Spleen (tissue), 11 donors: ENCODE measurements around the gene IQGAP1. TPM values are rescaled to one million over a fixed set of nuclear protein-coding genes. Genes with fewer than 3 reads are reported as not detected.

Experiments
- DNase-seq: peaks from one replicate; pipeline ENCODE4 v3.0.0-alpha.2; 2020
- H3K27ac ChIP-seq, 8 donors: fragments of 200-600 bp; sonication (generic) in 7 of 8; 1 replicate in 4 of 8; 2 replicates in 4 of 8; pipeline versions ENCODE4 v1.5.0 to v1.8.0; 2016 to 2021; ENCODE audit warnings: inconsistent platforms in 4 of 8, mild to moderate bottlenecking in 4 of 8, moderate library complexity in 1 of 8
- H3K27me3 ChIP-seq, 7 donors: fragments of 200-600 bp; sonication (generic) in 6 of 7; replicated peaks in 1 of 7; 1 replicate in 4 of 7; 2 replicates in 3 of 7; pipeline versions ENCODE4 v1.5.0 to v1.8.0; 2016 to 2021; ENCODE audit warnings: inconsistent platforms in 3 of 7, mild to moderate bottlenecking in 1 of 7
- H3K36me3 ChIP-seq, 6 donors: fragments of 200-600 bp; sonication (generic) in 5 of 6; 1 replicate in 4 of 6; 2 replicates in 2 of 6; pipeline versions ENCODE4 v1.5.0 to v1.8.0; 2016 to 2021; ENCODE audit warnings: inconsistent platforms in 2 of 6
- H3K4me1 ChIP-seq, 6 donors: fragments of 200-600 bp; sonication (generic) in 5 of 6; 1 replicate in 3 of 6; 2 replicates in 3 of 6; pipeline versions ENCODE4 v1.5.0 to v1.8.0; 2016 to 2021; ENCODE audit warnings: inconsistent platforms in 3 of 6
- H3K4me3 ChIP-seq, 8 donors: fragments of 200-600 bp; sonication (generic) in 7 of 8; 1 replicate in 4 of 8; 2 replicates in 4 of 8; pipeline versions ENCODE4 v1.5.0 to v1.8.0; 2016 to 2021; ENCODE audit warnings: inconsistent platforms in 4 of 8, mild to moderate bottlenecking in 4 of 8, moderate library complexity in 2 of 8
- H3K9me3 ChIP-seq, 8 donors: fragments of 200-600 bp; sonication (generic) in 7 of 8; 1 replicate in 4 of 8; 2 replicates in 4 of 8; pipeline versions ENCODE4 v1.5.0 to v1.8.0; 2016 to 2021; ENCODE audit warnings: inconsistent platforms in 4 of 8
- POLR2A ChIP-seq, 3 donors: fragments of 450-650 bp; IDR thresholded peaks; one replicate each; pipeline ENCODE4 v1.5.1; 2017; ENCODE audit warnings: antibody characterized with exemption in 3 of 3, mild to moderate bottlenecking in 1 of 3
- POLR2AphosphoS5 ChIP-seq, 3 donors: sonication (generic); formaldehyde crosslinking; IDR thresholded peaks; one replicate each; pipeline ENCODE4 v1.5.1; 2017; ENCODE audit warnings: antibody characterized with exemption in 3 of 3
- WGBS, 5 donors: extraction: QIAGEN DNeasy Blood & Tissue Kit in 3 of 5; methylation state at CpG; one replicate each; pipeline versions ENCODE4 v1.1.5 to v1.1.7; 2013 to 2018; 5-methylcytosine and 5-hydroxymethylcytosine counted together
- intact Hi-C: fragments of 100-400 bp; cut with DNase I; formaldehyde crosslinking; loops from one replicate; pipeline ENCODE4 v1.15.0; 2023; ENCODE audit warnings: low total_unique reads
- polyA plus RNA-seq, 3 donors: library from polyadenylated mRNA; stranded (reverse); fragments of 200-250 nt; gene quantifications; one replicate each; pipeline ENCODE4 v1.2.1, GENCODE V29; 2013
- total RNA-seq, 7 donors: library from RNA; depleted of rRNA in 3 of 7; stranded (reverse); fragments of >200 nt in 3 of 7; fragmentation: NEBNext Ultra II Directional in 4 of 7; extraction: Animal tissue kit (Norgen Biotek cat#: 25700) in 4 of 7; gene quantifications; one replicate each; pipeline versions ENCODE4 v1.1.0 to v1.2.1, GENCODE V29; 2016 to 2021
- TF ChIP-seq, protein P1 (sequence below), 11 experiments: fragments of 200-600 bp in 7 of 11; fragments of 450-650 bp in 4 of 11; sonication (generic) in 4 of 11; IDR thresholded peaks in 8 of 11; conservative IDR thresholded peaks in 3 of 11; 1 replicate in 7 of 11; 2 replicates in 4 of 11; pipeline versions ENCODE4 v1.4.0 to v1.8.0; 2016 to 2021; ENCODE audit warnings: antibody characterized with exemption in 11 of 11, inconsistent platforms in 4 of 11, mild to moderate bottlenecking in 1 of 11
- donor health status: healthy with polysubstance abuse.
- donor health status: DM: no; HTN: no; CAD: no; lungs with moderate emphysema.
- donor health status: DM: no; HTN: no; CAD: no.
- donor health status: Bipolar disorder and iron deficiency.
- donor health status: healthy.
- donor health status: DM: no; HTN: no; CAD: no.
- donor health status: DM: yes; HTN: yes; CAD: no.

The IQGAP1 gene
- total and polyA plus RNA-seq, 10 donors: 48.1 to 282 (median 219) TPM

DNA sequence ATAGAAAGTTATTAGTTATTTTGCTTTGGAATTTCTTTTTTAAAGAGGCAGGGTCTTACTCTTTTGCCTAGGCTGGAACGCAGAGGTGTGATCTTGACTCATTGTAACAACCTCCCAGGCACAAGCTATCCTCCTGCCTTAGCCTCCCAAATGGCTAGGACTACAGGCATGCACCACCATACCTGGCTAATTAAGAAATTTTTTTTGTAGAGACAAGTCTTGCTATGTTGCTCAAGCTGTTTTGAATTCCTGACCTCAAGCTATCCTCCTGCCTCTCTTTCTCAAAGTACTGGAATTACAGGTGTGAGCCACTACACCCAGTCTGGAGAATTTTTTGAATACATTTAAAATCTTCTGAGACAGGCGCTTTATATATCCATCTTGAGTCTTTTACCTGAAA, 49.5 kb downstream of the IQGAP1 start:
- Histone ChIP-seq H3K27me3 (no peaks in the 10 kb centered on the region), H3K9me3 (no peaks in the 10 kb centered on the region), H3K27ac (no peak overlapping the region), H3K4me1 (peaks cover 0 to 18% (median 4%) of the 10 kb centered on the region in 6 donors), H3K4me3 (no peak overlapping the region), H3K36me3 (peaks cover 0 to 94% (median 45%) of the 10 kb centered on the region in 6 donors)
- no peak for DNase-seq
- intact Hi-C loops: no loop called here
- TF ChIP-seq, protein P1, sequence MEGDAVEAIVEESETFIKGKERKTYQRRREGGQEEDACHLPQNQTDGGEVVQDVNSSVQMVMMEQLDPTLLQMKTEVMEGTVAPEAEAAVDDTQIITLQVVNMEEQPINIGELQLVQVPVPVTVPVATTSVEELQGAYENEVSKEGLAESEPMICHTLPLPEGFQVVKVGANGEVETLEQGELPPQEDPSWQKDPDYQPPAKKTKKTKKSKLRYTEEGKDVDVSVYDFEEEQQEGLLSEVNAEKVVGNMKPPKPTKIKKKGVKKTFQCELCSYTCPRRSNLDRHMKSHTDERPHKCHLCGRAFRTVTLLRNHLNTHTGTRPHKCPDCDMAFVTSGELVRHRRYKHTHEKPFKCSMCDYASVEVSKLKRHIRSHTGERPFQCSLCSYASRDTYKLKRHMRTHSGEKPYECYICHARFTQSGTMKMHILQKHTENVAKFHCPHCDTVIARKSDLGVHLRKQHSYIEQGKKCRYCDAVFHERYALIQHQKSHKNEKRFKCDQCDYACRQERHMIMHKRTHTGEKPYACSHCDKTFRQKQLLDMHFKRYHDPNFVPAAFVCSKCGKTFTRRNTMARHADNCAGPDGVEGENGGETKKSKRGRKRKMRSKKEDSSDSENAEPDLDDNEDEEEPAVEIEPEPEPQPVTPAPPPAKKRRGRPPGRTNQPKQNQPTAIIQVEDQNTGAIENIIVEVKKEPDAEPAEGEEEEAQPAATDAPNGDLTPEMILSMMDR (IDR thresholded peaks at IDR 0.05 in 8 of 11, conservative IDR thresholded peaks at IDR 0.05 in 3 of 11): no peak
- TF ChIP-seq POLR2AphosphoS5 (IDR thresholded peaks at IDR 0.05) (no peak), POLR2A (IDR thresholded peaks at IDR 0.05) (no peak)
- WGBS, 5 donors: 96 to 100% (median 98%) methylated on average over 2 of the region's 2 CpGs

DNA sequence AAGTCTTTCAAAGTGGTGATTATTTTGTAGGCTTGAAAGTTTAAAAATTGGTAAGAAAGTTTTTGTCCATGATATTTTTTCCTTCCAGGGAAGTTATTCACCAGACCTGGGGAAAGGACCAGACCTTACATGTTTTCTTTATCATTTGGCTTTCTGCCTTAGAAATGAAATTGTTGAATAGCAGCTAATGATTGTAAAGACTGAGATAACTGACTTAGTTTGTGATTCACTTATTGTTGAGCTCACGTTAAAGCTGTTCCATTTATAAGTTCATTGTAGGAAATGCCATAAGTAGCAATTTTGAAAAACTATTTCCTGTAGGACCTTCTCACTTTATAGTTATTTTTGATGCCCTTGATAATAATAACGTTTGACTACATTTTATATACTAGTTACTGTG, 51.9 kb downstream of the IQGAP1 start:
- DNase-seq: no peak
- WGBS, 5 donors: 49 to 69% (median 58%) methylated on average over 2 of the region's 2 CpGs
- H3K36me3 ChIP-seq: peaks cover 0 to 94% (median 49%) of the 10 kb centered on the region in 6 donors
- intact Hi-C loops: no loop called here
- no peak overlapping the region for H3K4me3 ChIP-seq
- no peaks in the 10 kb centered on the region for H3K27me3 ChIP-seq
- TF ChIP-seq, protein P1 (IDR thresholded peaks at IDR 0.05 in 8 of 11, conservative IDR thresholded peaks at IDR 0.05 in 3 of 11): no peak
- H3K9me3 ChIP-seq: no peaks in the 10 kb centered on the region
- H3K27ac ChIP-seq: no peak overlapping the region
- H3K4me1 ChIP-seq: peaks cover 0 to 18% (median 4%) of the 10 kb centered on the region in 6 donors

DNA sequence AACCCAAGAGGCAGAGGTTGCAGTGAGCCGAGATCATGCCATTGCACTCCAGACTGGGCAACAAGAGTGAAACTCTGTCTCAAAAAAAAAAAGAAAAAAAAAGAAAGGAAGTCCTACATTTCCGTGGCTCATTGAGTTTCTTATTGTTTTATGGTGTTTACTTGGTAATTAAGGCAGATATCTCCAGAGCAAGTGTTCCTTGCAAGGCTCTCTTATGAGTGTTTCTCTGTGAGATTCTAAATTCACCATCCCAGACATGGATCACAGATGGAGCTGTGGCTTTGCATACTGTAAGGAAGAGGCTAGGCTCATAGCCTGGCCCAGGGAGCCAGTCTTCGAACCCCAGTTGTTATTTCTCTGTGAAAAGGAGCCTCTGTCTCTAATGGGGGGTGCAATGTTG, 53.0 kb downstream of the IQGAP1 start:
- WGBS, 5 donors: 86 to 99% (median 91%) methylated on average over 3 of the region's 3 CpGs
- H3K27me3 ChIP-seq: no peaks in the 10 kb centered on the region
- DNase-seq: no peak
- peaks cover 0 to 94% (median 55%) of the 10 kb centered on the region in 6 donors for H3K36me3 ChIP-seq
- TF ChIP-seq POLR2A (IDR thresholded peaks at IDR 0.05): no peak
- TF ChIP-seq, protein P1 (IDR thresholded peaks at IDR 0.05 in 8 of 11, conservative IDR thresholded peaks at IDR 0.05 in 3 of 11): no peak
- TF ChIP-seq POLR2AphosphoS5 (IDR thresholded peaks at IDR 0.05): no peak
- H3K4me1 ChIP-seq: peaks cover 0 to 13% (median 4%) of the 10 kb centered on the region in 6 donors
- H3K27ac ChIP-seq: no peak overlapping the region
- intact Hi-C loops: no loop called here
- H3K9me3 ChIP-seq: no peaks in the 10 kb centered on the region
- no peak overlapping the region for H3K4me3 ChIP-seq

DNA sequence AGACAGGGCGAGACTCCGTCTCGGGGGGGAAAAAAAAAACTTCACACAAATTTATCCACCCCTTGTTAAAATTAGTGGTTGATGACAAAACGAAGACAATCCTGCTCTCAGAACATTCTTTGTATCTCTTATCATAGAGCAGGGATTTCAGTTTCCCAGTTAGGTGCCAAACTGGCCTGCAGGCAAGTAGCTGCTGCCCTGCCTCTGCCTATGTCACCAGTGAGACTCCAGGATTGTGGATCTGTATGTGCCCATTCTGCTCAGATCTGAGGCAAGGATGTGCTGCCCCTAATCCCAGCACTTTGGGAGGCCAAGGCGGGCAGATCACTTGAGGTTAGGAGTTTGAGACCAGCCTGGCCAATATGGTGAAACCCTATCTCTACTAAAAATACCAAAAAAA, 54.4 kb downstream of the IQGAP1 start:
- Histone ChIP-seq H3K27ac (no peak overlapping the region), H3K36me3 (peaks cover 0 to 94% (median 55%) of the 10 kb centered on the region in 6 donors), H3K4me3 (no peak overlapping the region), H3K4me1 (peaks cover 0 to 13% (median 4%) of the 10 kb centered on the region in 6 donors), H3K9me3 (no peaks in the 10 kb centered on the region), H3K27me3 (no peaks in the 10 kb centered on the region)
- WGBS, 5 donors: 96 to 98% (median 97%) methylated on average over 5 of the region's 5 CpGs
- no peak for DNase-seq
- TF ChIP-seq, protein P1 (IDR thresholded peaks at IDR 0.05 in 8 of 11, conservative IDR thresholded peaks at IDR 0.05 in 3 of 11): no peak
- TF ChIP-seq POLR2A (IDR thresholded peaks at IDR 0.05): no peak
- TF ChIP-seq POLR2AphosphoS5 (IDR thresholded peaks at IDR 0.05): no peak
- intact Hi-C loops: no loop called here
